Stimulated activated naive CD8-positive, alpha-beta T cell treated with anti-CD3 and anti-CD28 coated beads, Interleukin-15, Interleukin-2, amounts not matched to agents 100 ng/mL and 50 ng/mL, for 24 hours (primary cell): ENCODE data around the gene LMNTD2.

Experiments used
- H3K27ac Mint-ChIP-seq: one replicate; pipeline ENCODE4 v1.8.0; 2021; ENCODE audit warnings: mild to moderate bottlenecking, mixed read lengths
- H3K27me3 Mint-ChIP-seq: one replicate; pipeline ENCODE4 v1.8.0; 2021; ENCODE audit warnings: mixed read lengths
- H3K36me3 Mint-ChIP-seq: one replicate; pipeline ENCODE4 v1.8.0; 2021; ENCODE audit warnings: low read depth, mixed read lengths
- H3K4me1 Mint-ChIP-seq: one replicate; pipeline ENCODE4 v1.8.0; 2021; ENCODE audit warnings: low read depth, mixed read lengths
- H3K4me3 Mint-ChIP-seq: one replicate; pipeline ENCODE4 v1.8.0; 2021; ENCODE audit warnings: mild to moderate bottlenecking, mixed read lengths
- H3K9me3 Mint-ChIP-seq: one replicate; pipeline ENCODE4 v1.8.0; 2021; ENCODE audit warnings: mixed read lengths

The LMNTD2 gene

DNA sequence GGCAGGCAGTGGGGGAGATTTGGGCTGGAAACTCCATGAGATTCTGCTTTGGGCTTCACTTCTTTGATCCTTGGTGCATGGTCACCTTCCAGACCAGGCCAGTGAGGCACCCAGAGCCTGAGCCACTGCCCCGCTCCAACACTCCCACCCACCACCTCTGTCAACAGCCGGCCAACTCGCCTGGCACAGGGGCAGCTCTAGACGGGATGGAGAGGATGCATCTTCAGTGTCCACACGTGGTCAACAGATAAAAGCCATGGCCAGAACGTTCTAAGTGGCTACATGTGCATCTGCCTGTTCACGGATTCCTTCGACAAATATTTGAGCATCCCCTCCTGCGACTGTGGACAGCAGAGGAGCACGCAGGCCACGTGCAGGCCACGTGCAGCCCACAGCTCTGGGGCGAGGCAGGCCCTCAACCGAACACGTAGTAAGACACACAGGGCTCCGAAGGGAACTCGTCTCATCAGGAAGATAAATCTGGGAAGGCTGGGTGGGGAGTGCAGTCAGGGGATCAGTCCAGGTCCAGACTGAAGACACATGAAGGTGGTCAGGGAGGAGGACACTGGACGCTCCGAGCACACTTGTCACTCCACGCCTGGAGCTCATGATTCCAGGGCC lies 22.0 kb downstream of the LMNTD2 start:
- no peak overlapping the region for H3K4me3 Mint-ChIP-seq
- no peaks in the 10 kb centered on the region for H3K9me3 Mint-ChIP-seq
- peaks cover 11% of the 10 kb centered on the region for H3K4me1 Mint-ChIP-seq
- no peaks in the 10 kb centered on the region for H3K36me3 Mint-ChIP-seq
- no peak overlapping the region for H3K27ac Mint-ChIP-seq
- no peaks in the 10 kb centered on the region for H3K27me3 Mint-ChIP-seq

DNA sequence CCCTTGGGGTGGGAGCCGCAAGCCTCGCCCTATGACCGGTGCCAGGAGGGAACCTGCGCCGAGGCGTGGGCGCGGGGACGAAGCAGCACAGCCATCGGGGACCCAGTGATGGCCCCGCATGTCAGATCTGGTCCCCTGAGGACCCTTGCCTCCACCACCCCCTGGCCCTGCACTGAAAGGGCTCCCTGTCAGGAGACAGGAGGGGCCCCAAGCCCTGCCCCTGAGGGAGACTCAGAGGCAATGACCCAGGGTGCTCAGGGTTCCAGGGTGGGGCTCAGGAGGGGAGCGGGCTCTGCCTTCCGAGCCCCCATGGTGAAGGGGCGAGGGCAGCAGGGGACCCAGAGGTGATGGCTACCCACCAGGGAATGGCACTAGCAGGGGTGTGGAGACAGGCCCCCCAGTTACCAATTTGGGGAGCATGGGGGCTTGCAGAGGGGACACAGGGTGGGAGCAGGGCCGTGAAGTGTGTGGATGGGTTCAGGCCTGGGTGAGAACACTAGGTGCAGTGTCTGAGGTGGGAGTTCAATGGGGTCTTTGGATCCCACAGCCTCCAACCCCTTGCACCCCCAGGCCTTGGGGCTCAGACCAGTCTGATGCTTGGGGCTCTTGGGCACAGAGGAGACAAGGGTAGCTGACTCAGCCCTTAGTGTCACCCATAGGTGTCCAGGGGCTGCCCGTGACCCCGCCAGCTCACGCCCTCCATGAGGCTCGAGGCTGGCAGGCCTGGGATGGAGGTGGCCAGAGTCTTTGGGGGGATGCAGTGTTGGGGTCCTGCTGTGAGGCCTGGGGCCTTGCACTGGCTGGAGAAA lies 22.7 kb downstream of the LMNTD2 start:
- Mint-ChIP-seq H3K36me3 (no peaks in the 10 kb centered on the region), H3K4me3 (peak overlapping the region; percentile 92), H3K4me1 (peaks cover 11% of the 10 kb centered on the region), H3K9me3 (no peaks in the 10 kb centered on the region), H3K27ac (peak overlapping the region; percentile 45), H3K27me3 (no peaks in the 10 kb centered on the region)

DNA sequence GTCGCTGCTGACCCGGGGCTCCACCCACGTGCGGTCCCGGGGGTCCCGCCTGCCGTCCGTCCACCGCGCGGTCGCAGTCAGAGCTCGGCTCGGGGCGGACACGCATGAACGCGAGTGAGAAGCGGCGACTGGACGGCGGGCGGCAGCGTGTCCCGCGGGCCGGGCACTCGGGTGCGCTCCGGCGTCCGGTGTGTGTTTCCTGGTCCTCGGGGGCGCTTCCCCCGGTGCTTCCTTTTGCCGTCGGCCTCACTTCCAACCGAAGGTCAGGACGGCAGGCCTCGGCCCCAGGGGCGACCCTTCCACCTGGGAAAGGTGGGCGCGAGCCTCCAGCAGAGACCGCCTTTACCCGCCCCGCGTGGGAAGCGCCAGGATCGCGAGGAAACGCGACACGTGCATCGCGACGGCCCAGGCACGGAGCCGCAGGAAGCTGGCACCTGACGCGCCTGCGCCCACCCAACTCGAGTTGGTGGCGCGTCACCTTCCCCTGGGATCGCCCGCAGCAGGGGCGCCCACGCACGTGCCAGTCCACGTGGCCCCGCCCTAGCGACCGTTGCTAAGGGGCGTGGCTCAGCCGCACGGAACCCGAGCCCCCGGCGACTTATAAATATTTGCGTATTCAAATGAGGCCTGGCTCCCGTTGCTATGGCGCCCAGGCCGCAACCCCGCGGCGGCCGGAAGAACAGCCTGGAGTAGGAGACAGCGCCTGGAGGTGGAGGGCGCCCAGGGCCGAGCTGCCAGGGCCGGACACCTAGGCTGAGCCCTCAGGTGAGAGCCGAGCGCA lies 23.5 kb downstream of the LMNTD2 start, which contains the start of gene LRRC56:
TSS of gene LRRC56 (plus strand) at position 687 of the 781 bp plus-strand sequence. CDS start 3,158 bp downstream, outside the sequence.
- Mint-ChIP-seq H3K4me1 (peaks cover 11% of the 10 kb centered on the region), H3K27ac (peak within 1 kb of the TSS; percentile 93), H3K36me3 (peaks cover 3% of the 10 kb centered on the region)

DNA sequence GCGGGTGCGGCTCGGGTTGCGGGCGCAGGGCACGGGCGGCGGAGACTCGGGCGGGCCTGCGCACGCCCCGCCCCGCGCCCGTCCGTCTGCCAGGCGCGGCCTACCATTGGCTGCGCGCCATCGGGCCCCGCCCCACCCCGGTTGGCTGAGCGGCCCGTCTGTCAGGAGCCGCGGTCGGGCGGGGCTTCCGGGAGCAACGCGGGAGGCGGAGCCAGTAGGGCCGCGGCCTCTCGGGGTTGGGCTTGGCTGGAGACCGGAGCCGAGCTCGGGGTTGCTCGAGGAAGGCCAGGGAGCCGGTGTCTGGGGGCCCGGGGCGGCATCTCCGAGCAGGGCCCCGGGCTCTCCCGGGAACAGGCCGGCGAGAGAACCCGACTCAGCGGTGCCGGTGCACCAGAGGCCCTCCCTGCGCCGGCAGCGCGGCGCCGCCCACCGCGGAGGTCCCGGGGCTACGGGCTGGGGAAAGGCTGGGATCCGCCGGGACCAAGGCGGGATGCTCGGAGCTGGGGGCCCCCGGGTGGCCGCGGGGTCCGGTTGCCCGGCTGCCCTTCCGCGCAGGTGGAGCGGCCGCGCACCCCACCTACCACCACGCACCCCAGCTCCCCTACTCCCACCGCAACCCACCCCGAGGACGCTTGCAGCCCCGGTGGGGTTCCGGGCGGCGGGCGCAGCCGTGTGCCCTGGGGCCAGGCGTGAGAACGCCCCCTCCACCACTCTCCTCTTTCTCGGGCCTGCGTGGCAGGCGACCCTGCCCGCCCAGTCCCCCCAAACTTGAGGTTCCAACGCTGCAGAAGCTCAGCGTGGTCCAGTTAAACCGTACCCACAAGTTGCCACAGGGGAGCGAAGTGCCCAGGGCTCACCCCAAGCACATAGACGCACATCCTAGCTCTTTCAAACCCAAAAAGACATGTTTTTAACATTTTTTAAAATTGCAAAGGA lies 24.8 kb downstream of the LMNTD2 start, which contains the start of gene HRAS:
TSS of gene HRAS (minus strand) at position 58 of the 936 bp plus-strand sequence.
- Mint-ChIP-seq H3K9me3 (no peaks in the 10 kb centered on the region), H3K27ac (peak within 1 kb of the TSS; percentile 93), H3K4me3 (peak within 1 kb of the TSS; percentile 92), H3K4me1 (peaks cover 11% of the 10 kb centered on the region), H3K27me3 (no peaks in the 10 kb centered on the region), H3K36me3 (peaks cover 8% of the 10 kb centered on the region)

More for the DNA sequence above, 23.5 kb downstream of the LMNTD2 start, which contains the start of gene LRRC56:
- H3K4me3 Mint-ChIP-seq = peak within 1 kb of the TSS; percentile 92
- no peaks in the 10 kb centered on the region for H3K27me3 Mint-ChIP-seq
- H3K9me3 Mint-ChIP-seq = no peaks in the 10 kb centered on the region

DNA sequence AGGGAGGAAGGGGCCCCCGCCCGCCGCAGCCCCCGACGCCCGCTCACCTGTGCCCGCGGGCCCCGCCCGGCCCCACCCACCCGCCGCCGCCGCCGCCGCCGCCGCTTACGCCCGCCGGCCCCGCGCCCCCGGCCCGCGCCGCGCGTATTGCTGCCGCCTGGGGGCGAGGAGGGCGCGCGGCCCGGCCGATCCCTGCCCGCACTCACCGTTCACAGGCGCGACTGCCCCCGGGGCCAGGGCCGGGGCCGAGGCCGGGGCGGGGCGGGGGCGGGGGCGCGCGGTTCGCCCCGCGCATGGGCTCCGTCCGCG lies 25.4 kb downstream of the LMNTD2 start:
- Mint-ChIP-seq H3K4me1 (peaks cover 11% of the 10 kb centered on the region), H3K36me3 (peaks cover 8% of the 10 kb centered on the region), H3K27me3 (no peaks in the 10 kb centered on the region), H3K4me3 (no peak overlapping the region), H3K9me3 (no peaks in the 10 kb centered on the region), H3K27ac (no peak overlapping the region)

DNA sequence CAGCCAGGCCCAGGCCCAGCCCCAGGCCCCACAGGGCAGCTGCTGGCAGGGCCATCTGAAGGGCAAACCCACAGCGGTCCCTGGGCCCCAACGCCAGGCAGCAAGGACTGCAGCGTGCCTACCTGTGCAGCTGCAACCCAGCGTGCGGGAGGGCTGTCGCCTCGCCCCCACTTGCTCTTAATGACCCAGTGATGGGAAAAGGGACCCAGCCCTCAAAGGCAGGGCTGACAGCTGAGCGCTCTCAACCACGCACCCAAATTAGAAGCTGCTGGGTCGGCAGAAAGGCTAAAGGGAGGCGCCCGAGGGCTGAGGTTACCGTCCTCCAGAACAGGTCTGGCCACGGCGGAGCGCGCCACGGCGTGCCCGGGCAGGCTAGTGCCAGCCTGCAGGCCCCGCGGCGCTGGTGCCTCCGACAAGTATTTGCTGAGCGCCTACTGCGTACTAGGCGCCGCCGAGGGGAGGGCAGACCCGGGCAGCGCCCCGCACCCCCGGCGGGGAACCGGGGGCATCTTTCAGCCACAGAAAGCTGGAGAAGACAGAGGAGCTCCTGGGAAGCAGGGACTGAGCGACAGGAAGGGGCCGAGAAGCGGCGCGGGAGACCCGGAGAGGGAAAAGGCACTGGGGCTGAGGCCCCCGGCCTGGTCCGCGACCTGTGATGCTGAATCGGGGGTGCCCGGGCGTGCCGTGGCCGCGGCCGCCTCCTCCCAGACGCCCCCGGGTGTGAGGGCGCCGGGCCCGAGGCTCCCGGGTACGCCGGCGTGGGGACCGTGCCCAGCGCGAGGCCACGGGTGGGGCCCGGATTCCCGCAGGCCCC lies 25.9 kb downstream of the LMNTD2 start:
- peaks cover 11% of the 10 kb centered on the region for H3K4me1 Mint-ChIP-seq
- H3K4me3 Mint-ChIP-seq = peak overlapping the region; percentile 76
- H3K27ac Mint-ChIP-seq = no peak overlapping the region
- H3K36me3 Mint-ChIP-seq = peaks cover 8% of the 10 kb centered on the region
- no peaks in the 10 kb centered on the region for H3K27me3 Mint-ChIP-seq
- H3K9me3 Mint-ChIP-seq = no peaks in the 10 kb centered on the region

DNA sequence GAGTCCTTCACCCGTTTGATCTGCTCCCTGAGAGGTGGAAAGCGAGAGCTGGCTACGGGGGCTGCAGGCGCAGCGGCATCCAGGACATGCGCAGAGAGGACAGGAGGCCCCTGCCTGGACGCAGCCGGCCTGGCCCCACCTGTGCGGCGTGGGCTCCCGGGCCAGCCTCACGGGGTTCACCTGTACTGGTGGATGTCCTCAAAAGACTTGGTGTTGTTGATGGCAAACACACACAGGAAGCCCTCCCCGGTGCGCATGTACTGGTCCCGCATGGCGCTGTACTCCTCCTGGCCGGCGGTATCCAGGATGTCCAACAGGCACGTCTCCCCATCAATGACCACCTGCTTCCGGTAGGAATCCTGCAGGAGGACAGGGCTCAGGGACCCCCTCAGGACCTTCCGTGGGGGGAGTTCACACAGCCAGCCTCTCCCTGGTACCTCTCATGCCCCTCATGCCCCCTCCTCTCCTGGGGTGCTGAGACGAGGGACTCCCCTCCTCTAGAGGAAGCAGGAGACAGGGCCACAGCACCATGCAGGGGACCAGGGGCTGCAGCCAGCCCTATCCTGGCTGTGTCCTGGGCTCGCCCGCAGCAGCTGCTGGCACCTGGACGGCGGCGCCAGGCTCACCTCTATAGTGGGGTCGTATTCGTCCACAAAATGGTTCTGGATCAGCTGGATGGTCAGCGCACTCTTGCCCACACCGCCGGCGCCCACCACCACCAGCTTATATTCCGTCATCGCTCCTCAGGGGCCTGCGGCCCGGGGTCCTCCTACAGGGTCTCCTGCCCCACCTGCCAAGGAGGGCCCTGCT lies 26.7 kb downstream of the LMNTD2 start:
- Mint-ChIP-seq H3K36me3 (peaks cover 8% of the 10 kb centered on the region), H3K9me3 (no peaks in the 10 kb centered on the region), H3K27ac (no peak overlapping the region), H3K27me3 (no peaks in the 10 kb centered on the region), H3K4me3 (peak overlapping the region; percentile 76), H3K4me1 (peaks cover 11% of the 10 kb centered on the region)

DNA sequence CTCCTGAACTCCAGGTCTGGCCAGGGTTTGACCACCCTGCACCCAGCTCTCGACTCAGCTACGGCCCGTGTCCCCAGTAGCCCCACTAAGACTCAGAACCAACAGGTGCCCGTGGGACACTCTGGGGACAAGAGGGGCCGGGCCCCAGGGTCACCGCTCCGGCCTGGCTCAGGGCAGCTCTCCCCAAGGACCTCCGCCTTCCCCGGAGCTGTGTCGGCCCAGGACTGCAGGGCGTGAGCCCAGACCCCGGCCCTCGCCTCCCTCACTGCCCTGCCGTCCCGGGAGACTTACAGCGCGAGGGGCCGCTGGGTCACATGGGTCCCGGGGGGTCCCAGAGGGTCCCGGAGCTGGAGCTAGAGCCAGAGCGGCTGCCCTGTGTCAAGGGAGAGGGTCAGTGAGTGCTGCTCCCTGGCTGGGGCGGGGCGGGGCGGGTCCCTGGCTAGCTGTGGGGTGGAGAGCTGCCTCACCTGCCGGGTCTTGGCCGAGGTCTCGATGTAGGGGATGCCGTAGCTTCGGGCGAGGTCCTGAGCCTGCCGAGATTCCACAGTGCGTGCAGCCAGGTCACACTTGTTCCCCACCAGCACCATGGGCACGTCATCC lies 27.5 kb downstream of the LMNTD2 start:
- Mint-ChIP-seq H3K9me3 (no peaks in the 10 kb centered on the region), H3K27me3 (no peaks in the 10 kb centered on the region), H3K27ac (no peak overlapping the region), H3K4me3 (no peak overlapping the region), H3K36me3 (peaks cover 8% of the 10 kb centered on the region), H3K4me1 (peaks cover 10% of the 10 kb centered on the region)

DNA sequence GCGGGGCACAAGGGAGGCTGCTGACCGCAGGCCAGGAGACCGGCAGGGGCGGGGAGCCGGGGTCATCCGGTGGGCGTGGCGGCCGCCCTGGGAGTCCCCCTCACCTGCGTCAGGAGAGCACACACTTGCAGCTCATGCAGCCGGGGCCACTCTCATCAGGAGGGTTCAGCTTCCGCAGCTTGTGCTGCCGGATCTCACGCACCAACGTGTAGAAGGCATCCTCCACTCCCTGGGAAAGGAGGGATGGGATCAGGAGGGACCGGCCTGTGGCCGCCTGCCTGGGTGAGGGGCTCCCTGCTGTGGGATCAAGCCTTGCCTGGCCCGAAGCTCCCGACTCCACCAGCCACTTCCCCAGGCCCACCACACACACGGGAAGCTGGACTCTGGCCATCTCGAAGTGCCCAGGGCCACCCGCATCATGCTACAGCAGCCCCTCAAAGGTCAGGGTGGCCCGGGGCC lies 28.0 kb downstream of the LMNTD2 start:
- Mint-ChIP-seq H3K4me1 (peaks cover 5% of the 10 kb centered on the region), H3K27me3 (no peaks in the 10 kb centered on the region), H3K9me3 (no peaks in the 10 kb centered on the region), H3K4me3 (no peak overlapping the region), H3K27ac (no peak overlapping the region), H3K36me3 (peaks cover 8% of the 10 kb centered on the region)

DNA sequence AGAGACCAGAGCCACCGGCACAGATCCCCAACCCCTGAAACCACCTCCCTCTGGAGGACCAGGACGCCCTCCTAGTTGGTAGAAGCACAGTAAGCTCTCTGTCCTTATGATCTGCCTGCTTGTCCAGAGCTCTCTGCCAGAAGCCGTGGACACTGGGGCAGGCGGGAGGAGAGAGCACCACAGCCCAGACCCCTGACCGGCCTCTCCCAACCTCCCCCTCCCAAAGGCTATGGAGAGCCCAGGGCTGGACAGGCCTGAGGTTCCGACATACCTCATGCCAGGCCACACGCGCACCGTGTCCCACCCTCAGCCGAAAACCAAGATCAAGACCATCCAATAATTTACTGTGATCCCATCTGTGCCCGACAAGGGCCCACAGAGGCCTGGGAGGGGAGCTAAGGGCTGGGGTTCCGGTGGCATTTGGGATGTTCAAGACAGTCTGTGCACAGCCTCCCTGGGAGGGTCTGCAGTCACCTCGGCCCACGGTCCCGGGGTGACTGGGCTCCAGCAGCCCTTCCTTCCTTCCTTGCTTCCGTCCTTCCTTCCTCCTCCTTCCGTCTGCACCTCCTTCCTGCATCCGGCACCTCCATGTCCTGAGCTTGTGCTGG lies 28.5 kb downstream of the LMNTD2 start:
- no peak overlapping the region for H3K4me3 Mint-ChIP-seq
- peaks cover 8% of the 10 kb centered on the region for H3K36me3 Mint-ChIP-seq
- H3K27ac Mint-ChIP-seq = no peak overlapping the region
- H3K9me3 Mint-ChIP-seq = no peaks in the 10 kb centered on the region
- peaks cover 5% of the 10 kb centered on the region for H3K4me1 Mint-ChIP-seq
- no peaks in the 10 kb centered on the region for H3K27me3 Mint-ChIP-seq

DNA sequence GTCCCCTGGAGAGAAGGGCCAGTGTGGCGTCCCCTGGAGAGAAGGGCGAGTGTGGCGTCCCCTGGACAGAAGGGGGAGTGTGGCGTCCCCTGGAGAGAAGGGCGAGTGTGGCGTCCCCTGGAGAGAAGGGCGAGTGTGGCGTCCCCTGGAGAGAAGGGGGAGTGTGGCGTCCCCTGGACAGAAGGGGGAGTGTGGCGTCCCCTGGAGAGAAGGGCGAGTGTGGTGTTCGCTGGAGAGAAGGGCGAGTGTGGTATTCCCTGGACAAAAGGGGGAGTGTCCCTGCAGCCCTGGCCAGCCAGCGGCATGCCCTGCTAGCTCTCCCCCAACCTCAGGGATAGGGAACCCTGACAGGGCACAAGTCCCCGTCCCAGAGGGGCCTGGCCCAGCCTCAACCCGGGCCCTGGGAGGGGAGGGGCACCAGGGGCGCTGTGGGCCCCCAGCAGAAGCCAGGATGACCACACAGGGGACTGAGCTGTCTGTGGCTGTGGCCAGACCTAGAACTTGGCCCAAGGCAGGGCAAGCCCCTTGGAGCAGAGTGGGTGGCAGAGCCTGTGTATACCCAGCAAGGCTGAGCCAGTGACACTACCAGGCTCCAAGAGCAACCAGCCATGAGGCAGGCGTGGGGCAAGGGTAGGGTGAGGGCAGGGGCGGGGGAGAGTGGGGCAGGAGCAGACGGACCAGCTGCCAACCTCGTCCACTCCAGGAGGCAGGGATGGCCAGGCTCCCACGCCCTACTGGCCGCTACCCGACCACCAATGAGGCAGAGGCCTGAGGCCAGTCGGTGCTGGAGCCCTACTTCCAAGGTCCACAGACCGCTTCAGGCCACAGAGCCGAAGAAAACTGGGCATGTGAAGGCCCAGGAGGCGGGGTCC lies 29.3 kb downstream of the LMNTD2 start:
- H3K36me3 Mint-ChIP-seq = peaks cover 8% of the 10 kb centered on the region
- no peak overlapping the region for H3K4me3 Mint-ChIP-seq
- H3K27ac Mint-ChIP-seq = no peak overlapping the region
- peaks cover 2% of the 10 kb centered on the region for H3K4me1 Mint-ChIP-seq
- H3K9me3 Mint-ChIP-seq = no peaks in the 10 kb centered on the region
- H3K27me3 Mint-ChIP-seq = no peaks in the 10 kb centered on the region
